Stimulated activated CD4-positive, alpha-beta T cell treated with anti-CD3 and anti-CD28 coated beads, Interleukin-4, amount 100 ng/mL, for 4 hours (primary cell): ENCODE measurements around the gene MYL6.
A peak's percentile ranks its signal among the peaks of the same experiment; 100 is the strongest.
"Not testable (repeated sequence)": the region's sequence is repeated elsewhere in the genome, so short reads cannot be mapped to it uniquely, and the experiment has no call there.

Experiments used
- DNase-seq, 2 experiments: peaks; one replicate each; pipeline ENCODE4 v3.0.0-alpha.2; 2020

MYL6 gene

DNA sequence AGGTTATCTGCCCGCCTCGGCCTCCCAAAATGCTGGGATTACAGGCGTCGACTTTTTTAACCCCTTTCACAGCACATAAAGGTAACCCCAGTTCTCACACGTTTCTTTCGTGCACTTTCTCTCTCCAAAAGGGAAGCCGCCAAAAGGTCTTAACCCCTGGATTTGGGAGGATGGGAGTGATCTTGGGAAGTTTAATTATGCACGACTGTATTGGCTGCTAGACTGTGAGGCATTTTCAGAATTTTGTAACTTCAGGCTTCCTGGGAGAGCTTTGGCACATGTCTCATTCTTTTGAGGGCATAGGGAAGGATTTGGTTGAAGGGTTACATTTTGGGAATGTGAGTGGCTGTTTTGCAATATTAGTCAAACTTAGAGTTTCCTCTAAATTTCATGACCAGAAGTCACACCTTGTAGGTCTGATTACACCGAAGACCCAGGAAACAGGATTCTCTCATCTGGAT is 32.6 kb downstream of the MYL6 start:
- no peak for DNase-seq

- DNase-seq, result no peak
Measured at GRCh38 chr12:56192582-56192981, 34.4 kb downstream of the MYL6 start.

DNA sequence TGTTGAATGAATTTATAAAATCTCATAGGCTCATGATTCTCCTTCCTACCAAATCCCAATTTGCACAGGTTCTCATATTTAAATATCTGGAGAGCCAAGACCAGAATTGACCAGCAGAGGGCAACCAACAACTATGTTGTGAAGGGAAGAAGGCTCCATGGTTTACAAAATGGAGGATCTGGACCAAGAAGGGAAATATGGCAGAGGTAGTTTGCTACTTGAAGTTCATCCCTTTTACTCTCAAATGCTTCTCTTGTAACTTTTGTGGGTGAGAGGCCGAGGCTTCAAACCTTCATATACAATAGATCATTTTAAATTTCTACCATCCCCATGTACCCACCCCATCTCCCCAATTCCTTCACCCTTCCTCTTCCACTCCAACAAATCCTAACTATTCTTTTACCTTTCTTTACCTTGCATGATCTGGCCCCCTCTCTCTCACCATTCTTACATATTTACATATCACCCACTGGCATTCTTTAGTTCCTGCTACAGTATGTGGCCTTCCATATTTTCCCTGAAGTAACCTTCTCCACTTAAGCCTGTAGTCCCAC is 34.9 kb downstream of the MYL6 start:
- DNase-seq, result peak; percentile 55 to 64

DNA sequence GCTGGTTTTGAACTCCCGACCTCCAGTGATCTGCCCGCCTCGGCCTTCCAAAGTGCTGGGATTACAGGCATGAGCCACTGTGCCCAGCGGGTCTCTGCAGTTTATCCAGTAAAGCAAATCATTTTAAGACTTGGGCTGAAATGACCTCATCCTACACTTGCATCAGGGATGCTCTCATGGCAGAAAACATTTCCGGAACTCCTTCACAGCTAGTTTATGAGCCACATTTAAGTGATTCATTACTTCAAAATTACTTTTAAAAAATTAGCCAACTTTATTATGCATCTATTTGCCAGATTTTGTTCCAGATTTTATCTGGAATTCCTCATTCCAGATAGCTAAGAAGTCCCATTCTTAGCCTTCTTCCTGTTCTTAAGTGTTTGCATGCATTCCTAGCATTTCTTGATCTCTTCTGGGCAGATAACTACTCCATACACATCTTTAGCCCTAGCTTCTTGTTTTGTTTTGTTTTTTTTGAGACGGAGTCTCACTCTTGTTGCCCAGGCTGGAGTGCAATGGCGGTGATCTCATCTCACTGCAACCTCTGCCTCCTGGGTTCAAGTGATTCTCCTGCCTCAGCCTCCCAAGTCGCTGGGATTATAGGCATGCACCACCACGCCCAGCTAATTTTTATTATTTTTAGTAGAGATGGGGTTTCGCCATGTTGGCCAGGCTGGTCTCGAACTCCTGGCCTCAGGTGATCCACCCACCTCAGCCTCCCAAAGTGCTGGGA is 38.8 kb downstream of the MYL6 start:
- DNase-seq, result not testable (repeated sequence)

DNA sequence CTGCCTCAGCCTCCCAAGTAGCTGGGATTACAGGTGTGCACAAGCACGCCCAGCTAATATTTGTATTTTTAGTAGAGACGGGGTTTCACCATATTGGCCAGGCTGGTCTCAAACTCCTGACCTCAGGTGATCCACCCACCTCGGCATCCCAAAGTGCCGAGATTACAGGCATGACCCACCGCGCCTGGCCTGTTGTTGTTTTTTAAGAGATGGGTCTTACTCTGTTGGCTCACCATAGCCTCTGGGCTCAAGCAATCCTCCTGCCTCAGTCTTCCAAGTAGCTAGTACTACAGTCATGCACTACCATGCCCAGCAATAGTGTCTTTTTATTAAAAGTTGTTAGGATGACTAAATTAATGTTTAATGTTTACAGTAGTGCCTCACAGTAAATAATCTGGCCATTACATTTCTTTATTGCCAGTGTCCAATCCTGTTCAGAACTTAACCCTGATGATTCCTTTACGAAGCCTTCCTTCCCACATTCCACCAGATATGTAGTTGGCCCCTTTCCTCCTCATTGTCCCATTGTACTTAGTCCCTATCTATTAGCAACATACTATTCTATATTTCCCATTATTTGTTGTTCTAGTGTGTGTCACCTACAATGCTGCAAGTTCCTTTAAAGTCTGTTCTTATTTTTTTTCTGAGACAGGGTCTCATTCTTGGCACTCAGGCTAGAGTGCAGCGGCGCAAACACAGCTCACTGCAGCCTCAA is 39.9 kb downstream of the MYL6 start:
- no peak for DNase-seq

- DNase-seq, result no peak
Measured at GRCh38 chr12:56198836-56199235, 40.7 kb downstream of the MYL6 start.

- no peak for DNase-seq
Measured at GRCh38 chr12:56202366-56202765, 44.2 kb downstream of the MYL6 start.

DNA sequence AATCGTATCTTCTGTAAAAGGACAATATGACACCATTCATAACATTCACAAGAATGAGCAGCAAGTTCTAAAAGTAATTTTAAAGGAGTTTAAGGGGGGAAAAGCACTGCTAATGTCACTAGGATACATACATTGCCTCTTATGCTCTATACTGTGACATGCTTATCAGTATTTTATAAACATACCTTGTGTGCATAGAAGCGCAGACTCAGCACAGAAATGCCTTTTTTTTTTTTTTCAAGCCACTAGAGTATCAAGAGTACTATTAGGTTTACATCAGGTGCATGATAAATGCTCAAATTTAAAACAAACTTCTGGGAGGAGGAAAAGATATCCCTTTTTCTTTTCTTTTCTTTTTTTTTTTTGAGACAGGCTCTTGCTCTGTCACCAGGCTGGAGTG is 44.7 kb downstream of the MYL6 start:
- no peak for DNase-seq

- no peak for DNase-seq
Measured at GRCh38 chr12:56204275-56204674, 46.1 kb downstream of the MYL6 start.

GRCh38 chr12:56205445-56205844 is 47.3 kb downstream of the MYL6 start:
- DNase-seq, result no peak

DNA sequence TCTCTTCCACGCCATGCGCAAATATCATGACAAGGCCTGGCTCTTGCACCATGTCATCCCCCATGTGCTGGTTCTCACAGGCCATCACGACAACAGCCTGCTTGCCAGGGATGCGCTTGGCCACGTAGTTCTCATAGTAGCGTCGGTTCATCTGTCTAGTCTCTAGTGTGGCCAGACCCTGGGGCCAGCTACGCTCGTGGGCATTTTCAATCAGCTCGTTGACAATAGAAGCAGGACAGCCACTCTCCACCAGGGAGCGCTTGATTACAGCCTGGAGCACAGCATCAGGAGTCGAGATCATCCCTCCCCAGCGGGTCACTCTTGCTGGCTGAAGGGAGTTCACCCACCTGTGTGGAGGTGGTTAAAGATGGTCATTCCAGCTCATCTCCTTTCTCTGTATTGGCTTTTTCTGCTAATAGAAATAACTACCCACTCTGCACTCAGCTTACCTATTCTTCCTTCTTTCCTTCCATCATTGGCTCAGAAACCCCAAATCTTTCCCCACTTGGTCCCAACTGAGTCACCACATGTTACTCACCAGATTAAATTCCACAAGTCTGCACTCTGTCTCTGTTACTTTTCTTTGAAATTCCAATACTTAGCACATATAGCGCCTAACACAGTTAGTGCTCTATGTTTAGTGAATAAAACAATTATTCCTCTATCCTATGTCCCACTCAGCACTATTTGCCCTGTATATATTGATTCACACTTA is 48.5 kb downstream of the MYL6 start:
- DNase-seq, result peak; percentile 14 to 24

GRCh38 chr12:56208006-56208405 is 49.8 kb downstream of the MYL6 start:
- no peak for DNase-seq
